ENCODE measurements around the gene CRIM1.

DNA sequence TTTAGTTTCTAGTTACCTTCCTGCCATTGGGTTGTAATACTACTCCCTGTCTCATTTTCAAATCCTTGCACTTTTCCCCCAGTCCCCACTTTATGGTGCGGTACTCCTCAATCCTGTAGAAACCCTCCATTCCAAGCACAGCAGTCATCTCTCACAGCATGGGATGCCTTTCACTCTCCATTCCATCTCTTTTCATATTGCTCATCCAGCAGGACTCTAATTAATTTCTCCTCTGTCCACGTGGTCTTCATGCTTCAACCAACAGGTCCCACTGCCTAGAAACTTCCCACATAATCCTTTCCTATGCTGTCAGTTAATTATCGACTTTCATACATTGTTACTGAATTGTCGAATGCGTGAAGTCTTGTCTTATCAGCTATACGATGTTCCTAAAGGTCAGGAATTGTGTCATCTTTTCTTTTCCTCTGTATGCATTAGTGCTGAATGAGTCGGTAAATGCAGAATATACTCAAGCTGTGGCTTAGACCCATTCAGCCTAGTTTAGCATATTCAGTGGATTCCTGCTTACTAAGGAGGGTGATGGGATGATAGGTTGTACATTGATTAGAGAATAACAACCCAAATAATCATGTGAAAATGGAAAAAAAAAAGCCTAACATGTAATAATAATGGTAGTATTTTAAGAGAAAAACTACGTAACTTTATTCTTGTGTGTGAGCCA is 89.7 kb downstream of the CRIM1 start:
- TF ChIP-seq ZNF274 (IDR thresholded peaks at IDR 0.05; ENCODE audit: low read depth, low read length) (no peak), YY1 (IDR thresholded peaks at IDR 0.05; ENCODE audit: insufficient read depth, insufficient read length) (no peak)
